NCI-H524 treated with DMSO at 0.1 percent for 48 hours (cell line): Measurements from ENCODE around the gene TRAPPC2B.

ENCODE experiments used
- DNase-seq: peaks from one replicate; lab custom pipeline; 2025; lab: John Stamatoyannopoulos, UW

Gene TRAPPC2B

DNA sequence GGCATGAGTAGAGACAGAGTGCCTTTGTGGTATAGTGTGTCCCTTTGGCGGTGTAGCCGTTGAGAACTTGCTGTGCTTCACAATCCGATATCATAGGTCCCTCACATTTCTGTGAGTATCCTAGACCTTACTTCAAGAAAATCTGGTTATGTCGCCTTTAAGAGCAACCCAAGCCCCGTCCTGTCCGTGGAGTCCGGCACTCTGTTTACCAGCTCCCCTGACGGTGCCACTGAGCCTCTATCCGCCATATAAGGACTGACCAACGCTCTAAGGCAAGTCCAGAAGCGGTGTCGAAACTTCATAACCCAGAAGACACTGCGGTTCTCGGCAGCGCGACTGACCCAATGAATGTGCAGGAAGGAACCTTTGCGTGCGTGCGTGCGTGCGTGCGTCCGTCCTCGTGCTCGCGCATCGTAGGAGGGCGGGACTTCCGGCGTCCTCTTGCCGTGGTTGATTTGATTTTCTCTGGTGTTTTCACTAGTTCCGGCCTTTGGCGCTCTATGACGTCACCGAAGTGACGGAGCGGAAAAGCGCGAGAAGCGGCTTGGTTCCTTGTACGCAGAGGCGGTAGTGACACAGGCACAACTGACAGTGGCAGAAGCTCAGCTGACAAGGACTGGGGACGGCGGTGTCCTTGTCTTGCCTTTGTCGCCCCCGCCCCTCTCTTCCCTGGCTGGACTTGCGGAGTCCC, at the start of gene TRAPPC2B, which contains the start of gene ZNF547:
TRAPPC2B (plus strand) TSS at position 555 of the 691 bp plus-strand sequence. CDS start 1,283 bp downstream, outside the sequence.
ZNF547 (plus strand) TSS at position 555 of the 691 bp plus-strand sequence. CDS start 5,005 bp downstream, outside the sequence.
- DNase-seq: peak; percentile 88

DNA sequence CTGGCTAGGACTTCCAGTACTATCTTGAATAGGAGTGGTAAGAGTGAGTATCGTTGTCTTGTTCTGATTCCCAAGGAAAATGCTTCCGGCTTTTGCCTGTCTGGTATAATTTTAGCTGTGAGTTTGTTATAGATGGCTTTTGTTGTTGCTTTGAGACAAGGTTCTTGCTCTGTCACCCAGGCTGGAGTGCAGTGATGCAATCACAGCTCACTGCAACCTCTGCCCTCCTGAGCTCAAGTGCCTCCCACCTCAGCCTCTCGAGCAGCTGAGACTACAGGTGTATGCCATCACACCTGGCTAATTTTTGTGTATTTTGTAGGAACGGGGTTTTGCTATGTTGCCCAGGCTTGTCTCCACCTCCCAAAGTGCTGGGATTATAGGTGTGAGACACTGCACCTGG, 49.2 kb upstream of the TRAPPC2B start:
- DNase-seq: no peak

DNA sequence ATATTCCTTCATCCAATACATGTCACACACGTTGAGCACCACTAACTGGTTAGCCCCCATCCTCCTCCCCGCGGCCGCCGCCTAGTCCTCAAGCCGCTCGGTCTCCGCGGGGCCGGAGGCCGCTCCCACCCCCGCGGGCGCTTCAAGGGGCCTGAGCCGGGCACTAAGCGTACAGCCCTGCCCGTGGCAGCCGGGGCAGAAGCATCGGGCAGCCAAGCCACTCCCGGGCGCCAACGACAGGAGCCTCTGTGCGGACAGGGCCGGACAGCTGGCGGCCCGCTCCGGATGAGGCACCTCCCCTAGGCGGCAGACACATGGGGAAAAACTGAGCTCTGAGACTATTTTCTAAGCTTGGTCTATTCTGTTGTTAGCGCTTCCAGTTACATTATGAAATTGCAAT, 45.8 kb upstream of the TRAPPC2B start:
- DNase-seq: no peak

DNA sequence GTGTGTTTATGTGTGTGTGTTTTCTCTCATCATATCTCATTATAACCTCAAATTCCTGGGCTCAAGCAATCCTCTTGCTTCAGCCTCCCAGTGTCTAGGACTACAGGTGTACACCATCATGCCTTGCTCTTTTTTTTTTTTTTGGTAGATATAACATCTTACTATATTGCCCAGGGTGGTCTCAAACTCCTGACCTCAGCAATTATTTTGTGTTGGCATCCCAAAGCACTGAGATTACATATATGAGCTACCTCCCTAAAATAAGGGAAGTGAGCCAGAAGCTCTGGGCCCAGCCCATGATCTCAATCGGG, 43.5 kb upstream of the TRAPPC2B start:
- no peak for DNase-seq

DNA sequence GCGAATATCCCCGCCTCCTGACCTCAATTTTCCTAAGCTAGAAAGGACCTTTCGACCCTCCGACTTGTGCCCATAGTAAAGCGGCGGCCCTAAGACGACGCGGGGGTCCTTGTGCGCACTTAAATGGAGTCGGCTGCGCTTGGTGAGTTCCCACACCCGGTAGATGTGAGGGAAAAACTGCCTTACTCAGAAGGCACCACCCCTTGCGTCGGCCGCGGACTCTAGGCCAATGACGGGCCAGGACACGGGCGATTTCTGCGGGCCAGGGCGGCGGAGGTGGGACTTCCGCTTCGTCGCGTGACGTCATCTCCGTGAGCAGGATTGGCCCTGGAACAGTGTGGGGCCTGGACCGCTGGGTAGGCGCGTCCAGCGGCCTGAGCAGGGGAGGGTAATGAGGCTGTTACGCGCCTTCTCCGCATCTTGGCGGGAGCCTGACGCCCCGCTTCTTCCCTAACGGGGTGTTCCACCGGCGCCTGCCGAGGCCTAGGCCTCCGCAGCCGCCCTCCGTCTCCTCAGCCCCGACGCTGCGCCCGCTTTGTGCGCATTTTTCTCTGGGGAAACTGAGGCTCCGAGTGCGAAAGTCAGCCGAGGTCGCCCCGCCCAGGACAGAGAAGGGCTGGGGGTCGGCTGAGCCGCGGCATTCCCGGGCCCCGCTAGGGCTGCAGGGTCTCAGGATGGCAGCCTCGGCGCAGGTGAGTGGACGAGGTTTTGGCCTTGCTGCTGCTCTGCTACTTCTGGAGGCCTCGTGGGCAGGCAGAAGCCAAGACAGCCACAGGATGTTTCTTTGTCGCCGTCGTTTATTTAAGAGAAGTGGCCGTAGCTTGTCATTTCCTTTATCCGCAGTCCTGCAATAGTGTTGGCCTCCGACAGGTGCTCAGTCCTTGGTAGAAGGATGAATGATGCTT, 42.9 kb upstream of the TRAPPC2B start, which contains the start of gene ZNF543:
ZNF543 (plus strand) TSS at position 293 of the 905 bp plus-strand sequence; CDS start at position 675, 382 bp downstream.
- peak; percentile 82 for DNase-seq

DNA sequence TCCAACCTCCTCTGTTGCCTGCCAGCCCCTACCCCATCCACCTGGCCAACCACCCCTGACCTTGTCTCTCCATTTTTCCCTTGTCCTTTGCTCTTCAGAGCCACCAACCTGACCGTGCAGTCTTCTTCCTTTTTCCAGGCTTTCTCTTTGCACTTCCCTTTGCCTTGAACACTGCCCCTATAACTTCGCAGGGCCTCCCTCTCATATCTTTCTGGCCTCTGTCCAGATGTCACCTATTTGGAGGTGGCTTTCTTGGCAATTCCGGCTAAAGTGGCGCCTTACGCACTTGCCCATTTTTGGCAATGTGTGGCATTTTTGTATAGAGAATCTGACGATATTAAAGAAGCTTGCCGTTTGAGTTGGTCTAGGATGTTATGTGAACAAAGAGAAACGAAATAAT, 42.2 kb upstream of the TRAPPC2B start:
- DNase-seq: no peak

DNA sequence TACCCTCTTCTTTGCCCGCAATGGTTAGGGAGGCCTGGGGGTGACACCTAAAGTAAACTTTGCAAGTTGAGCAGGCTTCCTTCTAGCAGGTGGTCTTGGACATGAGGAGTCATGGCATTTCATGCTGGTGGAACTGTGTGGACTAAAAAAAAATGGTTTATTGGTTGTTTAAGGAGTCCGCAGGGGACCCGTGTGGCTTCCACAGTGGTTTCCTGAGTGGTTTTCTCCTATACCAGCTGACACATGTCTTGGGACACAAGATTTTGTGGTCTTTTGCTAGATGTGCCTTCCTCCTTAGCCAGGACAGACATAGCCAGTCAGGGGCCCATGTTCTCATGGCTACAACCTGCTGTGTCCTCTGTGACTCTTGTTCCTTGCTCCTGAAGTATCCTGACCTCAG, 41.6 kb upstream of the TRAPPC2B start:
- DNase-seq: no peak

DNA sequence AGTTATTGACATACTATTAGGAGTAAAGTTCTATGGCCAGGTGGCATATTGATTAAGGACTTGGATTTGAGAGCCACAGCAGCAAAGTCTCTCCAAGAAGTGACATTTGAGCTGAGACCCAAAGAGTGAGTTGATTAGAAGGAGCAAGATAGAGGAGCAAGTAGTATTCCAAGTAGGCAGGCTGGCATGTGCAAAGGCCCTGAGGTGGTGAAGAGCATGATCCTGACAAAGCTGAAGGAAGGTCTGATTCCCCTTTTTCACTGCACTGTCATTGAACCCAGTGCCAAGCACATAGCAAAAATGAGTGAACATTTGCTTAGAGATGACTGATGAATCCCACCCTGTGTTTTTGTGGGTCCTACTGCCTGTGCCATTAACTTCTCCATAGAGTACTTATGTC, 38.4 kb upstream of the TRAPPC2B start:
- DNase-seq: no peak

DNA sequence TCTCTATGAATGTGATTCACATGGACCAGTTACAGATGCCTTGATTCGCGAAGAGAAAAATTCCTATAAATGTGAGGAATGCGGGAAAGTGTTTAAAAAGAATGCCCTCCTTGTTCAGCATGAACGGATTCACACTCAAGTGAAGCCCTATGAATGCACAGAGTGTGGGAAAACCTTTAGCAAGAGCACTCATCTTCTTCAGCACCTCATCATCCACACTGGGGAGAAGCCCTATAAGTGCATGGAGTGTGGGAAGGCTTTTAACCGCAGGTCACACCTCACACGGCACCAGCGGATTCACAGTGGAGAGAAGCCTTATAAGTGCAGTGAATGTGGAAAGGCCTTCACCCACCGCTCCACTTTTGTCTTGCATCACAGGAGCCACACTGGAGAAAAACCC, 35.4 kb upstream of the TRAPPC2B start:
- no peak for DNase-seq

DNA sequence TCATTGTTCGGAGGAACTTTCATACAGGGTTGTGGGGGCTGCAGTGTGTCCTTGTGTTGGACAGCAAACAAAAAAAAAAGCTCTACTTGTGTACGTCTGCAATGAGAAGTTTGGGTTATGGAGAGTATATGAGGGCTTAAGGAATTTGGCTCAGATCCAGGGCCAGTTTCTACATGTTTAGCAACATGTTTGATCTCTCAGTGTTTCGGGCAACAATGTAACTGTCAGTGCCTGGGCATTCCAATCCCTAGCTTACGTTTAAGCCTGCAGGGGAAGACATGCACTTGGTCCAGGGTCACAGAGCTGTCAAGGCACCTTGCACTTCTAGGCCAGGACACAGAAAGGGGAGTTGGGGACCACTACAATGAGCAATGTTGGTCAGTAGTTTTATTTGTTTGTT, 29.2 kb upstream of the TRAPPC2B start:
- no peak for DNase-seq

DNA sequence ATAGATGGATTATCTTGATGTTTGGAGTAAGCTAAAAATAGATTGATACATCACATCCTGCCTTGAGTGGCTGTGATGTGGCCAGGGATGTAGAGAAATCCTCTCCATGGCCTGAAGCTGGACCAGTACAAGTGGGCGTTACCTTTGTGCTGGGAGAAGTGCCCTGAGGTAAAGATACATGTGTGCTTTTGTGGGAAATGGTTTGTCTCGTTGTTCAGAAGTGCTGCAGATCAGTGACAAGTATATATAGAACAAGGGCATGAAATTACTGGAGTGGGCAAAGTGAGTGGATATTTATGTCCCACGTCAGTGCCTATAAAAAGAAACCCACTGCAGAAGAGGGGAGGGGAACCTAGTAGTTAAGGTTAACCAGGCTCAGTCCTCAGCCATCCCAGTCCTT, 24.5 kb upstream of the TRAPPC2B start:
- no peak for DNase-seq

DNA sequence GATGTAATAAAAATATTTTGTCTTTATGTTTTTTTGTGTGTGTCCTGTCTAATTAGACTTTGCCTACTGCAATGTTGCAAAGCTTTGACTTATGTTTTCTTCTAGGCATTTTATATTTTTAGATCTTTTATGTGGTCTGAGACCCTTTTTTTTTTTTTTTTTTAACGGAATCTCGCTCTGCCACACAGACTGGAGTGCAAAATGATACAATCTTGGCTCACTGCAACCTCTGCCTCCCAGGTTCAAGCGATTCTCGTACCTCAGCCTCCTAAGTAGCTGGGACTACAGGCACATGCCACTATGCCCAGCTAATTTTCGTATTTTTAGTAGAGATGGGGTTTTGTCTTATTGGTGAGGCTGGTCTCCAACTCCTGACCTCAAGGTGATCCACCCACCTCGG, 20.8 kb upstream of the TRAPPC2B start:
- DNase-seq: no peak

DNA sequence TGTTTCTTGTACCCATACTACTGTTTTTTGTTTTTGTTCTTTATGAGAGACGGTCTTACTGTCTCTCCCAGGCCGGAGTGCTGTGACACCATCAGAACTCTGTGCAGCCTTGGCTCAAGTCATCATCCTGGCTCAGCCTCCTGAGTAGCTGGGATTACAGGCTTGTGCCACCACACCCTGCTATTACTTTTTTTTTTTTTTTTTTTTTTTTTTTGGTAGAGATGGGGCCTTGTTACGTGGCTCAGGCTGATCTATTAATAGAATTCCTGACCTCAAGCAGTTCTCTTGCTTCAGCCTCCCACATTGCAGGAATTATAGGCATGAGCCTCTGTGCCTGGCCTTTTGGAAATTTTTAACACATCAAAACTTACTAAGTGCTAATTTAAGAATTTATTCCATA, 15.2 kb upstream of the TRAPPC2B start:
- no peak for DNase-seq

DNA sequence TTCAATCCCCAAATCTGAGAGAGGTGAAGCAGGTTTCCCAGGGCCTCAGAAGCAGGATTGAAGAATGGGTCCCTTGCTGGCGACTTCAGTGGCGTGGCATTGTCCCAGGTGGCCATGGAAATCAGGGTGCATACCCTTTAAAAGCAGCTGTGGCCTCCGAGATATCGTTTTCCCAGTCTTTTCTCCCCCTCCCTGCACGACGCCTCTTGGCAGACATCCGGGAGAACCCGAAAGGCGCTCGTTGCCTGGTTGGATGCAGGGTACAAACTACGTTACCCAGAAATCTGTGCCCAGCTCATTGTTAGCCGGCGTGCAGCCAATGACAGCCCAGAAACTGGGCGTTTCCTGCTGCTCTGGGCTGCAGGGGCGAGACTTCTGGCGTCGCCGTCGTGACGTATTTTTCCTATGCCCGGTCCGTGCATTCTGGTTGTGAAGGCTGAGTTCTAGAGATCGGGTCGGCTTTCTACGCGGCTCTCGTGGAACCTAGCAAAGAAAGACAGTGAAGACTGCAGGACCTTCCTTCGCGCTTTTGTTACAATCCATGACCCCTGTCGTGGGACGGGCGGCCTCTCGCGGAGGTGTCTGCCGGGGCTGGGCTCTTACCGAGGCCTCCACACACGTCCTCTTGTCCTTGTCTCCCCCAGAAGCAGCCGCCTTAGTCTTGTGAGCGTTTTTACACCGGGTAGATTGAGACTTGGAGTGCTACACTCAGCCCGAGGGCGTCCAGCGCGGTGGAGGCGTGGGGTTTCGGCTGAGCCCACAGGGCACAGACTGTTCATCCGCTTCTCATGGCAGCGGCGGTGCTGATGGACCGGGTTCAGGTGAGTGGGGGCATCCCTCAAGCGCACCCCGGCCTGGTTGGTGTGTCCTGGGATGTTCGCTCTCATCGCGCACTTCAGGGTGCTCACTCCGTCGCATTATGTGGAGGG, 12.2 kb upstream of the TRAPPC2B start, which contains the start of gene ZNF304:
ZNF304 (plus strand) TSS at position 395 of the 929 bp plus-strand sequence; CDS start at position 789, 394 bp downstream.
- DNase-seq: peak; percentile 82

DNA sequence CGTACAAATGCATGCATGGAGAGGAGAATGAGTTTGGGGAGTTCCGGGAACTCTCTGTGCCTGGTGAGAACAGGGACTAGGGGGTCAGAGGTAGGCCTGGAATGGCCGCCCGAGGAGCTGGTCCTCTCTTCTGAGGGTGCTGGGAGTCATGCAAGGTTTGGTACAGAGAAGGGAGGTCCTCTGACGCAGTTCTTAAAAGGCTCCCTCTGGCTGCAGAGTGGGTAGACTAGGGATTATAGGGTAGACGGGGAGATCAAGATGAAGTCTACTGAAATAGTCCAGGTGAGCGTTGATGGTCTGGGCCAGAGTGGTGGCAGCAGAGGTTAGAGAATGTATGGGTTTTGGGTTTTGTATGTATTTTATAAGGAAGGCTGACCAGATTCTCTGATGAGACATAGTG, 11.5 kb upstream of the TRAPPC2B start:
- DNase-seq: no peak

DNA sequence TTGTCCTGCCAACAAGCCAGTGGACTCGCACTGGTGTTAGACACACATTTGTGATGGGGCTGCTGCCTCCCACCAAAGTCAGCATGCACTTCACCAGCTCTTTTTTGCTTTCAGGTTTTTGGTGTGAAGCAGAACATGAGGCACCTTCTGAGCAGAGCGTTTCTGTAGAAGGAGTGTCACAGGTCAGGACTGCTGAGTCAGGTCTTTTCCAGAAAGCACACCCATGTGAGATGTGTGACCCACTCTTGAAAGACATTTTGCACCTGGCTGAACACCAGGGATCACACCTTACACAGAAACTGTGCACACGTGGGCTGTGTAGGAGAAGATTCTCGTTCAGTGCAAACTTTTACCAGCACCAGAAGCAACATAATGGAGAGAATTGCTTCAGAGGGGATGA, 7.4 kb upstream of the TRAPPC2B start:
- no peak for DNase-seq

DNA sequence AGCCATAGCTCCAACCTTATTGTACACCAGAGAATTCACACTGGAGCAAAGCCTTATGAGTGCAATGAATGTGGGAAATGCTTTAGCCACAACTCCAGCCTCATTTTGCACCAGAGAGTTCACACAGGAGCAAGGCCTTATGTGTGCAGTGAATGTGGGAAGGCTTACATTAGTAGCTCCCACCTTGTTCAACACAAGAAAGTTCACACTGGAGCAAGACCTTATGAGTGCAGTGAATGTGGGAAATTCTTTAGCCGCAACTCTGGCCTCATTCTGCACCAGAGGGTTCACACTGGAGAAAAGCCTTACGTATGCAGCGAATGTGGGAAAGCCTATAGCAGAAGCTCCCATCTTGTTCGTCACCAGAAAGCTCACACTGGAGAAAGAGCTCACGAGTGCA, 5.9 kb upstream of the TRAPPC2B start:
- DNase-seq: no peak

DNA sequence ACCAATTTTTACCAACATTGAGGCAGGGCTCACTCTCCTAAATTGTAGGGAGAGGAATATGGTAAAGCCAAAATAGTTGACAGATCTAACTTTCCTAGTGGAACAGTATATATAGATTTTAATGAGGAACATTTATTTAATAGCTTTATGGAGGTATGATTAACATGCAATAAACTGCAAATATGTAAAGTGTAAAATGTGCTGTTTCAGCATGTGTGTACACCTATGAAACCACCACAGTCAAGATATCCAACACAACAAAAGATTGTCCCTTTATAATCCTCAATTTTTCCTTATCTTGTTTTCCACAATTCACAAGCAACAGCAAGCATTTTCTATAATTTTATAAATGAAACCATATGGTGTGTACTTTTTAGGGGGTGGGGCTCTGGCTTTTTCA, 4.1 kb upstream of the TRAPPC2B start:
- DNase-seq: no peak

DNA sequence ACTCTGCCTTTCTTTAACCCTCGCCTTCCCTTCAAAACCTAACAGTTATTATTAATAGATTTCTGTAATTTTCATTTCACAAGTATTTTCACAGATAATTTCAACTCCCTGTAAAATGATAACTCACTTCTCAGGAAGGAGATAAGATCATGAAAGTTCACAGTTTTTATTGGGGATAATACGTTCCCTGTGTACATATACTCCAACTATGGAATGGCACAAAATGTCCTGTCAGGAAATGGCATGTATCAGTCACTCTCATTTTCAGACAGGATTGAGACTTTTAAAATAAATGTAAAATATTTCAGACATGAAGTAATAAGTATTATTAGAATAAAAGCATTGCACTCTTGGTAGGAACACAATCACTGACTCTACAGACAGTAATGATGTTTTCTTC, 932 bp upstream of the TRAPPC2B start:
- DNase-seq: no peak

DNA sequence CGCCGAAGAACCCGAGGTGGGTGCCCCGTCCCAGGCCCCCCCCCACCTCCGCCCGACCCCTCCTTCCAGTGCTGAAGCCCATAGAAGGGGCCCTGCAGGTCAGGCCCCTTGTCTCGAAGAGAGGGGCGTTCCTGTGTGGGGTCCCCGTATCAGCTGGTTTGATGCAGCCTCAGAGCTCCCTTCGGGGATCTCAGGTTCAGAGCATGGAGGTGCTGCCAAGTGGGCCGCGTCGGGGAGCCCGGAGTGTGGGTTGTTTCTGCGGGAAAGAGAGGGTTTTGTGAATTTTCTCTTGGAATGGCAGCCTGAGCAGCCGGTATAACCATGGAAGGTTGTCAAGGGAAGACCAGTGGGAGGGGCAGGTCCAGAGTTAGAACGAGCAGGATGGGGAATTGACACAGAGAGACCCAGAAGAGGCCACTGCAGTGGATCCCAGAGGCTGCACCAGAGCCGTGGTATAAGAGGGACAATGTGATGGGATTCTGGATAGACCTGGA, 384 bp downstream of the TRAPPC2B start:
- no peak for DNase-seq

DNA sequence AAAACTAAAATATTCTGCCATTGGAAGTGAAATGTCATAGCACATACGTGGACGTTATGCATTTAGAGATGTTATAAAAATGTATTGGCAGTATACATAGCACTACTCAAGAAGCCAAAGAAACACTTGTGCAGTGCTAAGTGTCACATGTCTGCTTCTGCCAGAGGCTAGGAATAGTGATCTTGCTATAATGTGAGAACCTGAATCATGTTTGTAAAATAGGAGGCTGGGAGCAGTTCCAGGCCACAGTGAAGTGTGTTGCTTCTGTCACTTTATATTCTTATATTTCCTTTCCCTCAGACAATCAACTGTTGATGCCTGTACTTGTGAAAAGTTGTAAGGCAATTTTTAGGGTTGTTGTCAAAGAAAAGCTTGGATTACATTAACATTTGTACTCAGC, 3.4 kb downstream of the TRAPPC2B start:
- no peak for DNase-seq

DNA sequence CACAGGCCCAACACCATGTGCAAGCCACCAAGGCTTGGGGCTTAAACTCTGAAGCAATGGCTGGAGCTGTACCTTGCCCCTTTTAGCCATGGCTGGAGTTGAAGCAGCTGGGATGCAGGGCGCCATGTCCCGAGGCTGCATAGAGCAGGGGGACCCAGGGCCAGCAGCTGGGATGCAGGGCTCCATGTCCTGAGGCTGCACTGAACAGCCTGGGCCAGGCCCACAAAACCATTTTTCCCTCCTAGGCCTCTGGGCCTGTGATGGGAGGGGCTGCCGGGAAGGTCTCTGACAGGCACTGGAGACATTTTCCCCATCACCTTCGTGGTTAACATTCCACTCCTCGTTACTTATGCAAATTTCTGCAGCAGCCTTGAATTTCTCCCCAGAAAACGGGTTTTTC, 10.8 kb downstream of the TRAPPC2B start:
- DNase-seq: no peak
